ENCODE measurements around the gene KLHL25.

Gene KLHL25

GRCh38 chr15:85748176-85748575 lies 46.5 kb downstream of the KLHL25 start:
- no peak for DNase-seq (ENCODE audit: low read depth)

GRCh38 chr15:85746641-85747040 lies 48.1 kb downstream of the KLHL25 start:
- no peak for DNase-seq (ENCODE audit: low read depth)

GRCh38 chr15:85745525-85746150 lies 49.1 kb downstream of the KLHL25 start:
- no peak for DNase-seq (ENCODE audit: low read depth)

- no peak for DNase-seq (ENCODE audit: low read depth)
These were observed 49.7 kb downstream of the KLHL25 start for GRCh38 chr15:85745023-85745422.

- no peak for DNase-seq (ENCODE audit: low read depth)
These were observed 50.1 kb downstream of the KLHL25 start for GRCh38 chr15:85744579-85744978.

- no peak for DNase-seq (ENCODE audit: low read depth)
These were observed 51.2 kb downstream of the KLHL25 start for GRCh38 chr15:85743392-85744055.

- no peak for DNase-seq (ENCODE audit: low read depth)
These were observed 52.4 kb downstream of the KLHL25 start for GRCh38 chr15:85742186-85742821.

GRCh38 chr15:85741662-85742061 lies 53.1 kb downstream of the KLHL25 start:
- no peak for DNase-seq (ENCODE audit: low read depth)

- no peak for DNase-seq (ENCODE audit: low read depth)
These were observed 53.7 kb downstream of the KLHL25 start for GRCh38 chr15:85741021-85741421.

GRCh38 chr15:85737061-85737460 lies 57.7 kb downstream of the KLHL25 start:
- no peak for DNase-seq (ENCODE audit: low read depth)

GRCh38 chr15:85733416-85733815 lies 61.3 kb downstream of the KLHL25 start:
- DNase-seq (ENCODE audit: low read depth), result no peak

GRCh38 chr15:85730001-85730820 lies 64.5 kb downstream of the KLHL25 start:
- no peak for DNase-seq (ENCODE audit: low read depth)

GRCh38 chr15:85727068-85727467 lies 67.7 kb downstream of the KLHL25 start:
- DNase-seq (ENCODE audit: low read depth), result no peak

GRCh38 chr15:85726454-85726853 lies 68.3 kb downstream of the KLHL25 start:
- no peak for DNase-seq (ENCODE audit: low read depth)

GRCh38 chr15:85725564-85725963 lies 69.2 kb downstream of the KLHL25 start:
- DNase-seq (ENCODE audit: low read depth), result no peak

GRCh38 chr15:85725019-85725418 lies 69.7 kb downstream of the KLHL25 start:
- no peak for DNase-seq (ENCODE audit: low read depth)

GRCh38 chr15:85723960-85724945 lies 70.5 kb downstream of the KLHL25 start:
- no peak for DNase-seq (ENCODE audit: low read depth)

- DNase-seq (ENCODE audit: low read depth), result no peak
These were observed 72.2 kb downstream of the KLHL25 start for GRCh38 chr15:85722374-85723152.

GRCh38 chr15:85718981-85719380 lies 75.7 kb downstream of the KLHL25 start:
- DNase-seq (ENCODE audit: low read depth), result no peak

- no peak for DNase-seq (ENCODE audit: low read depth)
These were observed 76.3 kb downstream of the KLHL25 start for GRCh38 chr15:85718271-85718971.
